GM12873 (cell line): ENCODE results near the gene EXOC4.

Source experiments
- TF ChIP-seq, protein P1 (sequence below): IDR thresholded peaks from 2 replicates; pipeline ENCODE4 v1.5.1; 2012; ENCODE audit warnings: low read depth, mild to moderate bottlenecking, moderate library complexity, low read length, control low read depth; ENCODE audit not compliant: insufficient read depth; ENCODE audit errors: missing control alignments

Gene EXOC4

GRCh38 chr7:133822868-133823552, 570.1 kb downstream of the EXOC4 start:
- TF ChIP-seq, protein P1, sequence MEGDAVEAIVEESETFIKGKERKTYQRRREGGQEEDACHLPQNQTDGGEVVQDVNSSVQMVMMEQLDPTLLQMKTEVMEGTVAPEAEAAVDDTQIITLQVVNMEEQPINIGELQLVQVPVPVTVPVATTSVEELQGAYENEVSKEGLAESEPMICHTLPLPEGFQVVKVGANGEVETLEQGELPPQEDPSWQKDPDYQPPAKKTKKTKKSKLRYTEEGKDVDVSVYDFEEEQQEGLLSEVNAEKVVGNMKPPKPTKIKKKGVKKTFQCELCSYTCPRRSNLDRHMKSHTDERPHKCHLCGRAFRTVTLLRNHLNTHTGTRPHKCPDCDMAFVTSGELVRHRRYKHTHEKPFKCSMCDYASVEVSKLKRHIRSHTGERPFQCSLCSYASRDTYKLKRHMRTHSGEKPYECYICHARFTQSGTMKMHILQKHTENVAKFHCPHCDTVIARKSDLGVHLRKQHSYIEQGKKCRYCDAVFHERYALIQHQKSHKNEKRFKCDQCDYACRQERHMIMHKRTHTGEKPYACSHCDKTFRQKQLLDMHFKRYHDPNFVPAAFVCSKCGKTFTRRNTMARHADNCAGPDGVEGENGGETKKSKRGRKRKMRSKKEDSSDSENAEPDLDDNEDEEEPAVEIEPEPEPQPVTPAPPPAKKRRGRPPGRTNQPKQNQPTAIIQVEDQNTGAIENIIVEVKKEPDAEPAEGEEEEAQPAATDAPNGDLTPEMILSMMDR: no peak

DNA sequence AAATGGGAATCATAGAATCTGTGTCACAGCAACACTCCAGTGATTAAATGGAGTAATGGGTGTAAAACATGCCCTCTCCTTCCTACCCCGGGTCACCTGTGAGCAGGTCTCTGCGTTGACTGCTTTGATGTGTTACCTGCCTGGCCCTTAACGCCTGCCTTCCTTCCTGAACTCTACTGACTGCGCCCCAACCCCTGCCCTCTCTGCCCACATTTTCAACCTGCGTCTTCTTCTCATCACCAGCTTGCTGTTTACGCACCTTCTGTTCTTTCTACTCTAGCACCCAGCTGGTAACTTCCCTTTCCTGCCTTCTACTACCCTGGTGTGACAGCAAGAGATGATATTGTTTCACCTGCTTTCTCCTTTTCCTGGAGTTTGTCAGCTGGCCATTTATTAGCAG, 571.3 kb downstream of the EXOC4 start:
- TF ChIP-seq, protein P1: no peak

GRCh38 chr7:133827707-133828623, 575.1 kb downstream of the EXOC4 start:
- TF ChIP-seq, protein P1: no peak

DNA sequence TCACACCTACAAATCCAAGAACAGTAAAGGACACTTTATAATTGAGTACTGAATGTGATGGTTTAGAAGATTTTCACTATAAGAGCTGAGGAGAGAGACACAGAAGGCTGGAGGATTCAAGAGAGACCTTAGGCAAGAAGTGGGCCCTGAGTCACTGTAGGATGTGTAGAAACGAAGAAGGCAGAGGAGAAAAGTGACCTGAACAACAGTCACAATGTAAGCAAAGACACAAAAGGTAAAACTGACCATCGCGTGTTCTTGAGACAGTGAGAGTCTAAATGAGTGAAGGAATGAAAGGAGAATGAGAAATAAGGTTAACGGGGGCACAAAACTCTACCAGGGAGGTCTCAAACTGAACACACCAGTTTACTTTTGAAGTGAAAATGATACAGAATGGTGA, 576.0 kb downstream of the EXOC4 start:
- TF ChIP-seq, protein P1: no peak

DNA sequence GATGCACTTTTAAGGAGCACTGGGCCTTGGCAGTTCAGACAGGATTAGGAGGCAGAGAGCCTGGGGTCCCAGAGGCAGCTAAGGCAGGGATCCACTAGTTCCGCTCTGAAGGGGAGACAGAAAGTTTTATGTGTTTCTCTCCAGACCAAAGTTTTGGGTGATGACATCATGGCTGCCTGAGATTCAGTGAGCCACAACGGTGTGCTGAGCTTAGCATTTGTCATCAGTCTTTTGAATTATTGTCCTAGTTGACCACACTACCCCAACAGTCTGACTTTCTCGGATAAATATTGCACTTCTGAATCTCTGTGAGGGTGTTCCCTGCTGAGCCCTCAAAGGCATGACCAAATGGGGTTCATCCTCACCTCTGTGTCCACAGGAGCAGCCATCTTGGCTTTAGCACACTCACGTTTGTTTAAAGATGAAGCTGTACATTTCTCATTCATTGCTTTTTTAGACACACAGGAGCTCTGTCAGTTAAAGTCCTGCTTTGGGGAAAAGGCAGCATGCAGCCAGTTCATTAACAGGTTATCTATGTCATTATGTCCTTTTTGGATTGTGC, 576.5 kb downstream of the EXOC4 start:
- TF ChIP-seq, protein P1: no peak

DNA sequence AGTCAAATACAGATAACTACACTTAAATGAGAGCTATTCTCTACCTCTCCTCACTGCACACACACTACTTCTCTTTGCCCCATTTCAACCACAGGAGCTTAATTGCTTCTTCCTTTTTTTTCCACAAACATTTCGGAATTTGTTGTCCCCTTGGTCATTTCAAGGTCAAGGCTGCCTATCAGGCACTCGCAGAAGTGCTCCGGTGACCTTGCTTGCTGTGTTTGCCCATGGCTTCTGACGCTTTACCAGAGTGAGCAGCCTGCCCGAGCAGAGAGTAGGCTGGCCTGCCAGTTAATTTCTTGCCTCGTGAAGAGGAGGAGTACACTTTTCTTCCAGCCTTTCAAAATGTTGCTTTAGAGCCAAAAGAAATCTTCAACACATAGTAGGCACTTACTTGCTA, 577.2 kb downstream of the EXOC4 start:
- TF ChIP-seq, protein P1: no peak

GRCh38 chr7:133836666-133837065, 583.8 kb downstream of the EXOC4 start:
- TF ChIP-seq, protein P1: no peak
